T-helper 22 cell (primary cell): ENCODE measurements around the gene TLR1.
"Not testable (repeated sequence)": the region's sequence is repeated elsewhere in the genome, so short reads cannot be mapped to it uniquely, and the experiment has no call there.

Source experiments
- DNase-seq: peaks from one replicate; pipeline ENCODE4 v3.0.0-alpha.2; 2020; ENCODE audit warnings: low read depth

Gene TLR1

GRCh38 chr4:38806251-38806650, 1.7 kb upstream of the TLR1 start:
- not testable (repeated sequence) for DNase-seq

- DNase-seq = no peak
Measured at GRCh38 chr4:38805530-38806145, 1.0 kb upstream of the TLR1 start.

GRCh38 chr4:38803833-38804653, 548 bp downstream of the TLR1 start:
- no peak for DNase-seq

- no peak for DNase-seq
Measured at GRCh38 chr4:38802561-38803355, 1.8 kb downstream of the TLR1 start.

GRCh38 chr4:38800961-38801450, 3.6 kb downstream of the TLR1 start:
- DNase-seq = no peak

GRCh38 chr4:38800366-38800765, 4.2 kb downstream of the TLR1 start:
- DNase-seq = no peak

- no peak for DNase-seq
Measured at GRCh38 chr4:38795087-38795486, 9.5 kb downstream of the TLR1 start.

DNA sequence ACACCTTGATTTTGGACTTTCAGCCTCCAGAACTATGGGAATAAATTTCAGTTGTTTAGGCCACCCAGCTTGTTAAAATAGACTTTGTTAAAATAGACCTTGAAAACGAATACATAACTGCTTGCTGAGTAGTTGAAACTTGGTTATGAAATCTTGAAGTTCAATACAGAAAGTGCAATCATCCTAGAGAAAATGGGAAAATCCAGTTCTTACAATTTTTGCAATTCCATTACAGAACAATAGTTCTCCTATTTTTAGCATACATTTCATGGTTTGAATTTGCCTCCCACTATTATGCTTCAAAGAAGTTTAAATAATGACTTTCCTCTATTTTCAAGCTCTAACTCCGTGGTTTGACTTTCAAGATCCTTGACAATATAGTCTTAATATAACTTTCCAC, 10.5 kb downstream of the TLR1 start:
- DNase-seq = no peak

DNA sequence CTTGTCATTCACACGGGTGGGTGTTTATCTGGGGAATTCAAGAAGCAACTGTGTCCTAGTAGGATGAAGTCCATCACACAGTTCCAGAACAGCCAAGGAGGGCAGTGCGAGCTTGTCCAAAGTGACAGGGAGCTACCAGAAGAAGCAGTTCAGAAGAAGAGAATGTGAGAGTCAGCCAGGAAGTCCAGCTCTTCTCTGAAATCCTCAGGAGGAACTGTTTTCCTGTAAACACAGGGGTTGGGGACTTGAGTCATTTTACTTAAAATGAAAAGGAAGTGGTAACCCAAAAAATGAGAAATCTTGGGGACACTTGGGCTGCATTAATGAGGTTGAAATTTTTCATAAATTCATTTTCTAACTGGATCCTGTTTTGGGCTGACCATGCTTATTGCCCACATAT, 13.6 kb downstream of the TLR1 start:
- no peak for DNase-seq

- no peak for DNase-seq
Measured at GRCh38 chr4:38788317-38788716, 16.3 kb downstream of the TLR1 start.

GRCh38 chr4:38787693-38788092, 16.9 kb downstream of the TLR1 start:
- DNase-seq = no peak

- DNase-seq = no peak
Measured at GRCh38 chr4:38785901-38786402, 18.6 kb downstream of the TLR1 start.

DNA sequence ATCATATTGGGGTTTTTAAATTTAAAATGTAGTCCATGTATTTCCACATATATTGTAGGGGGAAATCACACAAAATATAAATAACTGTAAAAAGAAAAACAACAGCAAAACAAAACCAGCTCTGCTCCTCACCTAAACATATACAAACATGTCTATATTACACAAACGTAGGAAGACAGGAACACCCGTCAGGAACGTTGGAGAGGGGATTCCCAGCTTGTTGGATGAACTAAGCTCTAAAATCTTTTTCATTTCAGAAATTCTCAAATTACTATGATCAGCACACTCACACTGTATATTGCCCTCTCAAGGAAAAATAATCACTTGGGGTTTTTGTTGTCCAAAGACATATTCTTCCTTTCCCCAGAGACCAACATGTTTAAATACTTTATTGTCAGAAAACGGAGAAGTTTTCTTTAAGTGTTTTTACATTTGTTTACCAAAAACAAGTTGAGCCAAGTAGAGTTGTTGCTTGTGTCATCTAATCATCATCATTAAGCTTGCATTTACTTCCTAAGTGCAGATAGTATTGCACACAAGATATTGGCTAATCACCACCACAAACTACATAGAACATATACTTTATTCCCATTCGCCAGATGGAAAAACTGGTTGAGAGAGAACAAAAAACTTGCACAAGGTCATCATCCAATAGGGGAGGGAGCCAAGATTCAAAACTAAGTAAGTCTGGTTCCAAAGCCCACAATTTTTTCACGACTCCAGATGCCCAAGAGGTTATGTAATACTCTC, 19.4 kb downstream of the TLR1 start:
- DNase-seq = no peak

GRCh38 chr4:38784141-38784540, 20.4 kb downstream of the TLR1 start:
- no peak for DNase-seq

GRCh38 chr4:38783109-38783460, 21.5 kb downstream of the TLR1 start:
- DNase-seq = no peak

- no peak for DNase-seq
Measured at GRCh38 chr4:38782452-38783108, 22.0 kb downstream of the TLR1 start, which contains the start of gene TLR10. Gene TLR10, minus strand, starts transcription at chr4:38782990. Its CDS starts 7,400 bp downstream, at chr4:38775590.

DNA sequence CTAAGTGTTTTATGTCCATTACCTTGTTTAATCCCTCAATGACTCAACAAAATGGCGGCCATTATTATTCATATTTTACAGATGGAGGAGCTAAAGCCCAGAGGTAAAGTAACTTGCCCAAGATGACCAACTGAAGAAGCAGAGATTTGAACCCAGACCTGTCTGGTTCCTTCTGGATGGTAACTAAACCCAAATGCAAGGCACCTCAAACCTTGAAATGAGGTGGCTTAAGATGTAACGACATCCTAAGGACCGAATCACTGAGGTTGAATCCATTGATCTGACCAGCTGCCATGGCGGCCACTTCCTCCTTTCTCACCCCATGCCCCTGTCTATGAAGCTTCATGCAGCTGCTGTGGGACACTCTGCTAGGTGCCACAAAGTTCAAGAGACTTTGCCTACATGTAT, 22.7 kb downstream of the TLR1 start:
- DNase-seq = no peak

- DNase-seq = no peak
Measured at GRCh38 chr4:38780833-38781484, 23.6 kb downstream of the TLR1 start.

DNA sequence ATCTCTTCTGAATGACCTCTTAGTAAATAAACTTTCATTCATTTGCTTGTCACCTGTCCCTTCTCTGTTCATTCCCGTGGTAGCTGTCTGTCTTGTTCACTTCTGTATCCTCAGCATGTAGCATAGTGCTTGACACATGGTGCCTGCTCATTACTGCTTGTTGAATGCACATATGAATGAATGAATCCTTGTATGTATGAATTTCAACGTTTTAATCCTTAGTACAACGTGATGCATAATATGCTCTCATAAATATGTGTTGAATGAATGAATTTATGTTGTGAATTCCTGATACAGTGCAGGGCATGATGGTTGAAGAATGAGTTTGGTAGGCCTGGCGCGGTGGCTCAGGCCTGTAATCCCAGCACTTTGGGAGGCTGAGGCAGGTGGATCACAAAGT, 24.8 kb downstream of the TLR1 start:
- DNase-seq = no peak

GRCh38 chr4:38777925-38778324, 26.7 kb downstream of the TLR1 start:
- DNase-seq = not testable (repeated sequence)

DNA sequence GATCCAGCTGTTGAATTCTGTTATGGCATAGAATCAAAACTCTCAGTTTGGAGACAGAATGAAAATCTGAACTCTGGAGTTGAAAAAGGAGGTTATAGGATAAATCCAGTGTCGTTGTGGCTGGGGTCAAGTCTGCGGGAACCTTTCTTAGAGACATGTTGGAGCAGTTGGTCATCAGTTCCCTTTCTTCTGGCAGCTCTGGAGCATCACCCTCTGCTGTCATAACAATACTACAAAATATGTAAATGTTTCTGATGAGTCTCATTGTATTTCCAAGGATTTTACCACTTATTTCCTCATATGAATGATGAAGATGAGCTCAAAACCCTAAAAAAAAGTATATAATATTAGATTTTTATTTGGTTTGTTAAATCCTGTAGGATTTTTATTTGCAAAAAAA, 29.3 kb downstream of the TLR1 start:
- DNase-seq = no peak
